ENCODE results near the gene NOS1AP.

NOS1AP gene

GRCh38 chr1:162353078-162353477 lies 283.6 kb downstream of the NOS1AP start:
- no peaks in the 10 kb centered on the region for H3K36me3 Mint-ChIP-seq (ENCODE audit: low read depth)
- no peaks in the 10 kb centered on the region for H3K9me3 Mint-ChIP-seq
- H3K4me1 Mint-ChIP-seq (ENCODE audit: low read depth) = no peaks in the 10 kb centered on the region
- no peak overlapping the region for H3K27ac Mint-ChIP-seq
- H3K4me3 Mint-ChIP-seq = no peak overlapping the region
- peaks cover 12% of the 10 kb centered on the region for H3K27me3 Mint-ChIP-seq
- no peak for DNase-seq

- H3K36me3 Mint-ChIP-seq (ENCODE audit: low read depth) = no peaks in the 10 kb centered on the region
- no peaks in the 10 kb centered on the region for H3K9me3 Mint-ChIP-seq
- H3K4me3 Mint-ChIP-seq = no peak overlapping the region
- H3K4me1 Mint-ChIP-seq (ENCODE audit: low read depth) = no peaks in the 10 kb centered on the region
- DNase-seq = no peak
- H3K27ac Mint-ChIP-seq = no peak overlapping the region
- H3K27me3 Mint-ChIP-seq = peaks cover 12% of the 10 kb centered on the region
Observed at GRCh38 chr1:162353702-162354101, 284.2 kb downstream of the NOS1AP start.

GRCh38 chr1:162357681-162358266 lies 288.3 kb downstream of the NOS1AP start:
- Mint-ChIP-seq H3K4me1 (ENCODE audit: low read depth) (no peaks in the 10 kb centered on the region), H3K27me3 (peaks cover 12% of the 10 kb centered on the region), H3K4me3 (no peak overlapping the region), H3K36me3 (ENCODE audit: low read depth) (no peaks in the 10 kb centered on the region), H3K27ac (no peak overlapping the region), H3K9me3 (no peaks in the 10 kb centered on the region)
- DNase-seq = no peak

GRCh38 chr1:162358928-162359327 lies 289.4 kb downstream of the NOS1AP start:
- no peak for DNase-seq
- Mint-ChIP-seq H3K9me3 (no peaks in the 10 kb centered on the region), H3K4me3 (no peak overlapping the region)

GRCh38 chr1:162359523-162360236 lies 290.2 kb downstream of the NOS1AP start:
- no peaks in the 10 kb centered on the region for H3K36me3 Mint-ChIP-seq (ENCODE audit: low read depth)
- H3K9me3 Mint-ChIP-seq = no peaks in the 10 kb centered on the region
- H3K27ac Mint-ChIP-seq = no peak overlapping the region
- H3K4me1 Mint-ChIP-seq (ENCODE audit: low read depth) = no peaks in the 10 kb centered on the region
- peaks cover 6% of the 10 kb centered on the region for H3K27me3 Mint-ChIP-seq
- DNase-seq = no peak
- H3K4me3 Mint-ChIP-seq = no peak overlapping the region

More at GRCh38 chr1:162358928-162359327, 289.4 kb downstream of the NOS1AP start:
- peaks cover 6% of the 10 kb centered on the region for H3K27me3 Mint-ChIP-seq
- no peak overlapping the region for H3K27ac Mint-ChIP-seq
- H3K4me1 Mint-ChIP-seq (ENCODE audit: low read depth) = no peaks in the 10 kb centered on the region
- H3K36me3 Mint-ChIP-seq (ENCODE audit: low read depth) = no peaks in the 10 kb centered on the region

- Mint-ChIP-seq H3K9me3 (no peaks in the 10 kb centered on the region), H3K36me3 (ENCODE audit: low read depth) (no peaks in the 10 kb centered on the region), H3K4me3 (no peak overlapping the region), H3K27ac (no peak overlapping the region), H3K27me3 (peaks cover 6% of the 10 kb centered on the region), H3K4me1 (ENCODE audit: low read depth) (no peaks in the 10 kb centered on the region)
- no peak for DNase-seq
Observed at GRCh38 chr1:162360237-162360873, 290.9 kb downstream of the NOS1AP start.

- no peak overlapping the region for H3K4me3 Mint-ChIP-seq
- H3K27me3 Mint-ChIP-seq = peaks cover 6% of the 10 kb centered on the region
- no peaks in the 10 kb centered on the region for H3K9me3 Mint-ChIP-seq
- H3K27ac Mint-ChIP-seq = no peak overlapping the region
- H3K4me1 Mint-ChIP-seq (ENCODE audit: low read depth) = no peaks in the 10 kb centered on the region
- no peaks in the 10 kb centered on the region for H3K36me3 Mint-ChIP-seq (ENCODE audit: low read depth)
- no peak for DNase-seq
Observed at GRCh38 chr1:162360874-162361260, 291.4 kb downstream of the NOS1AP start.

GRCh38 chr1:162361349-162361748 lies 291.9 kb downstream of the NOS1AP start:
- no peak overlapping the region for H3K4me3 Mint-ChIP-seq
- no peak overlapping the region for H3K27ac Mint-ChIP-seq
- DNase-seq = no peak
- no peaks in the 10 kb centered on the region for H3K36me3 Mint-ChIP-seq (ENCODE audit: low read depth)
- no peaks in the 10 kb centered on the region for H3K4me1 Mint-ChIP-seq (ENCODE audit: low read depth)
- H3K9me3 Mint-ChIP-seq = no peaks in the 10 kb centered on the region
- peaks cover 6% of the 10 kb centered on the region for H3K27me3 Mint-ChIP-seq

- no peaks in the 10 kb centered on the region for H3K4me1 Mint-ChIP-seq (ENCODE audit: low read depth)
- H3K36me3 Mint-ChIP-seq (ENCODE audit: low read depth) = no peaks in the 10 kb centered on the region
- H3K27me3 Mint-ChIP-seq = no peaks in the 10 kb centered on the region
- H3K27ac Mint-ChIP-seq = no peak overlapping the region
- no peak for DNase-seq
- no peak overlapping the region for H3K4me3 Mint-ChIP-seq
- no peaks in the 10 kb centered on the region for H3K9me3 Mint-ChIP-seq
Observed at GRCh38 chr1:162363823-162364222, 294.3 kb downstream of the NOS1AP start.

GRCh38 chr1:162364498-162364897 lies 295.0 kb downstream of the NOS1AP start:
- Mint-ChIP-seq H3K4me1 (ENCODE audit: low read depth) (no peaks in the 10 kb centered on the region), H3K27ac (no peak overlapping the region), H3K9me3 (no peaks in the 10 kb centered on the region), H3K4me3 (no peak overlapping the region), H3K27me3 (no peaks in the 10 kb centered on the region), H3K36me3 (ENCODE audit: low read depth) (no peaks in the 10 kb centered on the region)
- no peak for DNase-seq

GRCh38 chr1:162365284-162366020 lies 296.0 kb downstream of the NOS1AP start:
- no peaks in the 10 kb centered on the region for H3K4me1 Mint-ChIP-seq (ENCODE audit: low read depth)

GRCh38 chr1:162366149-162366548 lies 296.7 kb downstream of the NOS1AP start:
- Mint-ChIP-seq H3K36me3 (ENCODE audit: low read depth) (no peaks in the 10 kb centered on the region), H3K27ac (no peak overlapping the region), H3K4me1 (ENCODE audit: low read depth) (no peaks in the 10 kb centered on the region), H3K27me3 (no peaks in the 10 kb centered on the region), H3K4me3 (no peak overlapping the region), H3K9me3 (no peaks in the 10 kb centered on the region)
- no peak for DNase-seq

More at GRCh38 chr1:162365284-162366020, 296.0 kb downstream of the NOS1AP start:
- Mint-ChIP-seq H3K9me3 (no peaks in the 10 kb centered on the region), H3K27me3 (no peaks in the 10 kb centered on the region), H3K27ac (no peak overlapping the region), H3K36me3 (ENCODE audit: low read depth) (no peaks in the 10 kb centered on the region), H3K4me3 (no peak overlapping the region)
- no peak for DNase-seq

GRCh38 chr1:162366671-162367070 lies 297.2 kb downstream of the NOS1AP start:
- no peak overlapping the region for H3K27ac Mint-ChIP-seq
- H3K27me3 Mint-ChIP-seq = no peaks in the 10 kb centered on the region
- DNase-seq = no peak
- H3K9me3 Mint-ChIP-seq = no peaks in the 10 kb centered on the region
- no peak overlapping the region for H3K4me3 Mint-ChIP-seq
- H3K4me1 Mint-ChIP-seq (ENCODE audit: low read depth) = no peaks in the 10 kb centered on the region
- no peaks in the 10 kb centered on the region for H3K36me3 Mint-ChIP-seq (ENCODE audit: low read depth)

- Mint-ChIP-seq H3K4me1 (ENCODE audit: low read depth) (no peaks in the 10 kb centered on the region), H3K27me3 (no peaks in the 10 kb centered on the region), H3K36me3 (ENCODE audit: low read depth) (no peaks in the 10 kb centered on the region), H3K27ac (no peak overlapping the region), H3K4me3 (no peak overlapping the region), H3K9me3 (no peaks in the 10 kb centered on the region)
- no peak for DNase-seq
Observed at GRCh38 chr1:162367073-162367472, 297.6 kb downstream of the NOS1AP start.

- no peak for DNase-seq
- H3K36me3 Mint-ChIP-seq (ENCODE audit: low read depth) = no peaks in the 10 kb centered on the region
- H3K27me3 Mint-ChIP-seq = no peaks in the 10 kb centered on the region
- no peaks in the 10 kb centered on the region for H3K4me1 Mint-ChIP-seq (ENCODE audit: low read depth)
- no peak overlapping the region for H3K27ac Mint-ChIP-seq
- H3K9me3 Mint-ChIP-seq = no peaks in the 10 kb centered on the region
- H3K4me3 Mint-ChIP-seq = no peak overlapping the region
Observed at GRCh38 chr1:162367772-162368171, 298.3 kb downstream of the NOS1AP start.

Measured in activated T-cell treated with anti-CD3 and anti-CD28 coated beads, Interleukin-2, amount 50 U/mL, for 24 hours (primary cell).